Inflammatory macrophage (primary cell): ENCODE results near the gene CACHD1.

Source experiments
- DNase-seq, 2 donors: peaks; one replicate each; pipeline ENCODE4 v3.0.0-alpha.2; 2020 to 2022

The CACHD1 gene

DNA sequence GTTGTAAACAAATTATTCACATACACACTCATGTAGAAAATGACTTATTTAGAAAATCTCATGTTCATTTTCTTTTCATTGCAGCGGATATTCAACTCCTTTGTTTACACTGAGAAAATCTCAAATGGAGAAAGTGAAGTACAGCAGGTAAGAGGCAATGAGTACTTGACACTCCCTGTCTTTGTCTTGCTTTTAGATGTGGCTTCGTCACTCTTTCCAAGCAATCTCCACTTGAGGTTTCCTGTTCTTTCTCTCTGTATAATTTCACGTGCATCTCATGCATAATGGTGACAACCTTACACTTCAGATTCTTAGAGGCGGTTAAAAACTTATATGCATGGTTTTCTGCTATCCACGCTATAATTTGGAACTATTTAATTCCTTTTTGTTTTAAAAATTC lies 80.6 kb downstream of the CACHD1 start:
- no peak for DNase-seq

GRCh38 chr1:64550946-64551605 lies 81.1 kb downstream of the CACHD1 start:
- DNase-seq: no peak

DNA sequence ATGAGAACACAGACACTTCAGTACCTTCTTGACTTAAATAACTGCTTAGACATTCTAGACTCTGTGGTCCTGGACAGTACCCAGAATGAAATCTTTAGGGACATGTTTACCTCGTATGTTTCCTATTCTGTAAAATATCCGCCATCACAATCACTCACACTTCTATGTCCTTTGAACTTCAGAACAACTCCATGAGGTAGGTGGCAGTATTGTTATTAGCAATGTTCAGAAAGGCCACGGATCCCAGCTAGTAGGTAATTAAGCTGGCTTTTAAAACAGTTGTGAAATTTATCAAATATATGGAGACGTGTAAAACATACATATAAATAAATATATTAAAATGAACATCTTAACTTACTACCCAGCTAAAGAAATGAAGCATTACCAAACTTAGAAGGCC lies 83.4 kb downstream of the CACHD1 start:
- DNase-seq: no peak

GRCh38 chr1:64555947-64556346 lies 86.0 kb downstream of the CACHD1 start:
- no peak for DNase-seq

- DNase-seq: no peak
Measured at GRCh38 chr1:64561993-64562392, 92.1 kb downstream of the CACHD1 start.

DNA sequence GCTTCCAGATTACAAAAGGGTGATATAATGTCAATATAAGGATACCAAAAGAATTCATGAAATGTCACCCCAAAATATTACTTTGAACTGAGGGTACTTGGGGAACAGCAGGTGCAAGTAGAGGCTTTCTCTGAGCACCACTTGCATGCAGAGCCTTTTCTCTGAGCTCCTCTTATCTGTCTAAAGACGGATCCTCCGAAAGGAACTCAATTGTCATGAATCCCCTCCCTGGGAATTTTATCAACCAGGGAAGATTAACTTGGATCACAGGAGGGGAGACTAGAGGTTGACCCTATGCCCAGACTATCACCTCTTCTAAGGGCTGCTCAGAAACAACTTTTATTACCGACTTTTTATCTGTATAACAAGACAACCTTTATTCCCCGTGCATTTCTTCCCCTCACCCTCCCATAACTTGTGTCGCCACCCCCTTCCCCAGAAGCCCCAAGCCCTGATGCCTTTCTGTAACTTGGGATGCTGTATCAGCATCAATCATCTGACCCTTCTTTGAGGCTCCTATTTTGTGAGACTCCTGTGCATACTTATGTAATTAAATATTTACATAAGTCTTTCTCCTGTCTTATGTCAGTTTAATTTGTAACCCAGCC lies 94.1 kb downstream of the CACHD1 start:
- DNase-seq: no peak

GRCh38 chr1:64564891-64565290 lies 95.0 kb downstream of the CACHD1 start:
- DNase-seq: no peak

DNA sequence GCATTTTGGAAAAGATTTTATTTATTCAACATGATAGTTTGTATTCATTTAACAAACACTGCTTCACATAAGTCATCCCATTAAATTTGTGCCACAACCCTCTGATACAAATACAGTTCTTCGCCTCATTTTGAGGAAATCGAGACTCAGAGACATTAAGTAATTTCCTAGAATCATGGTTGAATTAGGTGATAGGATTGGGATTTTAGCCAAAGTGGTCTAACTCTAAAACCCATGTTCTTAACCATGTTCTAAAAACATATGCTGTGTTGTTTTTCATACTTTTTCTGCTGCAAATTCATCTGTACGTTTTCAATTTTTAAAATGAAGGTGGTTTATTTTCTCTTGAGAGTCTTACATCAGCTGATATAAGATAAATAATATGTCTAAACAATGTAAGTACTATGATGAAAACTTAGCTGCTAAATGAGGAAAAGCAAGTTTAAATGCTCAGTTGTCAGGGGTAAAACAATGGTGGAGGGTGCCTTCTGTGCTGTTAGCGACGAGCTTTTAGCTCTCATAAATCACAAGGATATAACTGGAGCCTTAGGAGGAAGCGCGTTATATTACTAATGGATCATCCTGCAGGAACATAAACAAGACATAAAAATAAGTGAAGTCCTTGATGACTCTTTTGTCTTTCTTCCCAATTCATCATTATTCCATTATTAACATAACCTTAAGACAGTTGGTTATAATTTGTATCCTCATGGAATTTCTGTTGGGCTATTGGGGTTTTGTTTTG lies 97.7 kb downstream of the CACHD1 start:
- no peak for DNase-seq

GRCh38 chr1:64568171-64568450 lies 98.2 kb downstream of the CACHD1 start:
- no peak for DNase-seq

DNA sequence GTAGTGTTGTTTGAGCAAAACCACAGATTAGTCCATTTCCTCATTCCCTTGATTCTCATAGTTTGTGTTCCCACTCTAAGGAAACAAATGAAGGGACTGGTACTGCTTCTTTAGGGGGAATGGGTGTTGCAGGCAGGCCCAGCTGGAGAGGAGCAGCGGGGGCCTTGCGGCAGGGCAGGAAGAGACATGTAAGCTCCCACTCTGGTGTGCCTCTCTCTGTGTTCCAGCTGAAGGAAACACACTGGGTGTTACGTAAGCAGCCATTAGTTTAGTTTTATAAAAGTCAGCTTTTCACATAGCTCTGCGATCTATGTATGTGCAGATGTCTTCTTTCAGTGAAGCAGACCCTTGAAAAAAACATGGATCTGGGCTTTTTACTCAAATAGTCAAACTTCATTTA lies 99.5 kb downstream of the CACHD1 start:
- DNase-seq: peak in 1 of 2 donors; percentile 7

- no peak for DNase-seq
Measured at GRCh38 chr1:64570267-64570855, 100.4 kb downstream of the CACHD1 start.

DNA sequence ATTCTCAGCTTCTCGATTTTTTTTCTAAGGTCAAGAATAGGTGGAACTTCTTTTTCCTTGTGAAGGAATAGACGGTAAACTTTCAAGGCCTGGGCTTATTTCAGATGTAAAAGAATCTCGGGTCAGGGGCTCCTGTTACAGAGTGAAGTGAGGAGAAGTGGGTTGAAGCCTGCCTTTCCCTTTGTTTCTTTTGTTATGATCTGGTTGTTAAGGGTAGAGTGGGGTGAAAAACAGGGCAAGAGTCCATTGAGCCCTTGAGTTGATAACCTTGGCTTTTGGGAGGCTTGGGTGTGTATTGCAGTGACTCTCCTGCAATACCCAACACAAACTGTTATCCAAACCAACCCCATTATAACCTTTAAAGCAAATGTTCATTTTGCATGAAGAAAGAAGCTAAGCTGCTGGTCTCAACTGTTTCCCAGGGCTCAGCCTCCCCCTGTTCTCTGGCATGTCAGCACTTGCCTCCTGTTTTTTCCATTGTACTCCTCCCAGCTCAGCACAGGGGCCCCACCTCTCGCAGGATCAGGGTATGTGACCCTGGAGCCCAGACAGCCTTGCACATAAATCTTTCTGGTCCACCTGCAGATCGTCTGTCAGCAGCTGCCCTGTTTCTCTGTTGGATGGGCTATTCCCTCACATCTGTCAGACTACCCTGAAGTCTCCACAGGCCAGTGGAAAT lies 102.4 kb downstream of the CACHD1 start:
- DNase-seq: no peak

GRCh38 chr1:64574301-64574700 lies 104.4 kb downstream of the CACHD1 start:
- no peak for DNase-seq

- no peak for DNase-seq
Measured at GRCh38 chr1:64575881-64576676, 106.2 kb downstream of the CACHD1 start.

- DNase-seq: no peak
Measured at GRCh38 chr1:64578270-64578973, 108.5 kb downstream of the CACHD1 start.

DNA sequence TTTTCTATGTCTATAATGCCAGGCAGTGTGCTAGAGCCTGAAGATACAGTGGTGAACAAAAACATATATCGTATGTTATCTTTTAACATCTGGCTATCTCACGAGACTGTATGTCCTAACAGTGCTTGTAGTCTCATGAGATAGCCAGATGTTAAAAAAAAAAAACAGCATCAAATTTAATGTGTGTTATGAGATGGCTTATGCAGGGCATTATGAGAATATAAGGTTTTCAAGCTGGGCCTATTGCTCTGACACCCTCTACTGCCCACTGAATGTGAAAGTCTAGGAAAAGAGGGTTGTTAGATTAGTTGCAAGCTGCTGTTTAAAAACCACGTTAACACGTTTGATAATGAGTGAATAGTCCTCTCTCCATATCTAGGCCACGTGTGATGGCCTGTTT lies 109.8 kb downstream of the CACHD1 start:
- DNase-seq: no peak

DNA sequence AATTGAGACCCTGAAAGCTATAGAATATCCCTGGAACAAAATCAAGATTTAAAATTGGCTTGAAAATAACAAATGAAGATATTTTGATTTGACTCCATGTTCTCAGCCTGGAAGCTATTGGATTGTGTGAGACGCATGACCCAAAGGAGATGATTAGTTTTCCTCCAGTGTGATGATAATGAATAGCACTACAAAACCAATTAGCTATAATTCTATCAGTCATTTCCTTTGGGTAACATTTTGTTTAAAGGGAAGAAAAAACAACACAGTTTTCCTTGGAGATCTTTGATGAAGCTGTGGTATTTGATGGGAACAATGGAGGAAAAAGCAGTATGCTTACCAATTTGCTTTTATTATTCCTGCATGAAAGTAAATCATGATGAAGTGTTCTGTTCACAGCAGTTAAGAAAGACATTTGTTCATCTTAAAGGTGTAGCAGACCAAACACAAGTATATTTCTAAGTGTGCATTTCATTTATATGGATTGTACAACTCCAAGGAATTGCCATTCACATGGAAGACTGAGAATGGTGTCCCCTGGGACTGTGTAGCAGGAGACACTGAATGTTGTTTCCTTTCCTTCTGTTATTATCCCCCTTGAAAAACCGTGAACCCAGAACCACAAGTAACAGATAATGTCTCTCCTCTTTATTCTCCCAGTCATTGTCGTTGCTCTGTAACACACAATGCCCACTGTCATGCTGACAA lies 111.4 kb downstream of the CACHD1 start:
- no peak for DNase-seq

- no peak for DNase-seq
Measured at GRCh38 chr1:64581843-64582185, 111.9 kb downstream of the CACHD1 start.

GRCh38 chr1:64584479-64584878 lies 114.5 kb downstream of the CACHD1 start:
- DNase-seq: no peak

DNA sequence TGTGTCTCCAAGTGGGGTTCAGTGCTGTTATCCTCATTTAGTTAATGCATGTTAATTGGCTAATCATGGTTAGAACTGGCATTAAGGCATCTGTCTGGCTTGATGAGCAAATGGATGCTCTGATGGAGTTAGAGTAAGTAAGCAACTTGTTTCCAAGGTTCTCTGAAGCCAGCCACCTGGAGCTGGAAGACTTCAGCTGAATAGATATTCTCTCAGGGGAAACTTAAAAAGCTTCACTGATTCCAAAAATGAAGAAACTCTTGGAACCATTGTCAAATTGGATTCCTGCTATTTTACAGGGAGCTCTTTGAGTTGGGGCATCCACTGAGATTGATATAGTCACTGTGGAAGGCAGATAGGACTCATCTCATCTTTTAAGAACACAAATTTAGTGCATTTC lies 118.9 kb downstream of the CACHD1 start:
- DNase-seq: no peak

GRCh38 chr1:64590316-64590715 lies 120.4 kb downstream of the CACHD1 start:
- no peak for DNase-seq
